Sigmoid colon (tissue), 7 donors: ENCODE measurements around the gene CAMK1D. TPM values are rescaled to one million over a fixed set of nuclear protein-coding genes. Genes with fewer than 3 reads are reported as not detected.
A peak's percentile ranks its signal among the peaks of the same experiment; 100 is the strongest.

Experiments
- DNase-seq: peaks from one replicate; pipeline ENCODE4 v3.0.0-alpha.2; 2019
- H3K27ac ChIP-seq, 4 donors: fragments of 200-600 bp; sonication (generic); one replicate each; pipeline ENCODE4 v1.5.1; 2016 to 2019; ENCODE audit warnings: mild to moderate bottlenecking in 1 of 4
- H3K27me3 ChIP-seq, 3 donors: fragments of 200-600 bp; sonication (generic); one replicate each; pipeline ENCODE4 v1.5.1; 2019; ENCODE audit warnings: mild to moderate bottlenecking in 1 of 3
- H3K36me3 ChIP-seq, 4 donors: fragments of 200-600 bp; sonication (generic); one replicate each; pipeline ENCODE4 v1.5.1; 2016 to 2019
- H3K4me1 ChIP-seq, 4 donors: fragments of 200-600 bp; sonication (generic); one replicate each; pipeline ENCODE4 v1.5.1; 2017 to 2019
- H3K4me3 ChIP-seq, 4 donors: fragments of 200-600 bp; sonication (generic); one replicate each; pipeline ENCODE4 v1.5.1; 2017 to 2019; ENCODE audit warnings: mild to moderate bottlenecking in 2 of 4, moderate library complexity in 1 of 4
- H3K9me3 ChIP-seq, 4 donors: fragments of 200-600 bp in 3 of 4; sonication (generic) in 3 of 4; one replicate each; pipeline versions ENCODE4 v1.5.1 to v1.6.1; 2013 to 2019
- CTCF ChIP-seq, 4 experiments: fragments of 450-650 bp in 3 of 4; fragments of 200-600 bp in 1 of 4; IDR thresholded peaks; one replicate each; pipeline ENCODE4 v1.5.1; 2016 to 2019; ENCODE audit warnings: antibody characterized with exemption in 4 of 4, mild to moderate bottlenecking in 3 of 4, moderate library complexity in 2 of 4
- EP300 ChIP-seq, 4 donors: sonication (generic); formaldehyde crosslinking; IDR thresholded peaks; one replicate each; pipeline ENCODE4 v1.6.1; 2017; ENCODE audit warnings: antibody characterized with exemption in 4 of 4
- POLR2A ChIP-seq, 2 donors: fragments of 450-650 bp; IDR thresholded peaks; one replicate each; pipeline ENCODE4 v1.6.1; 2016; ENCODE audit warnings: antibody characterized with exemption in 2 of 2, mild to moderate bottlenecking in 2 of 2, moderate library complexity in 2 of 2
- POLR2AphosphoS5 ChIP-seq, 4 donors: sonication (generic); formaldehyde crosslinking; IDR thresholded peaks; one replicate each; pipeline ENCODE4 v1.6.1; 2017; ENCODE audit warnings: antibody characterized with exemption in 4 of 4
- WGBS, 2 donors: extraction: QIAGEN DNeasy Blood & Tissue Kit; methylation state at CpG; one replicate each; pipeline ENCODE4 v1.1.7; 2013; 5-methylcytosine and 5-hydroxymethylcytosine counted together
- intact Hi-C: fragments of 100-400 bp; cut with DNase I; formaldehyde crosslinking; loops from one replicate; pipeline ENCODE4 v1.15.1; 2023
- polyA plus RNA-seq, 3 donors: library from polyadenylated mRNA; stranded (reverse); fragments of 200-250 nt; gene quantifications; one replicate each; pipeline ENCODE4 v1.2.3, GENCODE V29; 2013
- total RNA-seq, 4 donors: library from RNA; depleted of rRNA; stranded (reverse); fragments of >200 nt; gene quantifications; one replicate each; pipeline ENCODE4 v1.1.0, GENCODE V29; 2016
- donor health status: healthy with polysubstance abuse.
- donor health status: Bipolar disorder and iron deficiency.
- donor health status: healthy.

CAMK1D gene
- total and polyA plus RNA-seq, 7 donors = 7.2 to 11.5 (median 8.6) TPM

- intact Hi-C loops = no loop called here
- no peak for DNase-seq
- Histone ChIP-seq H3K9me3 (no peaks in the 10 kb centered on the region), H3K27ac (peak overlapping the region in 2 of 4 donors; percentile 13 to 55), H3K4me3 (no peak overlapping the region), H3K27me3 (no peaks in the 10 kb centered on the region), H3K36me3 (peaks cover 0 to 20% (median 4%) of the 10 kb centered on the region in 4 donors), H3K4me1 (peaks cover 0 to 42% (median 31%) of the 10 kb centered on the region in 4 donors)
- 81 to 90% methylated on average over 12 of the region's 12 CpGs for whole genome bisulfite sequencing, 2 donors
- TF ChIP-seq CTCF (IDR thresholded peaks at IDR 0.05) = no peak
- no peak for TF ChIP-seq EP300 (IDR thresholded peaks at IDR 0.05)
- no peak for TF ChIP-seq POLR2A (IDR thresholded peaks at IDR 0.05)
- TF ChIP-seq POLR2AphosphoS5 (IDR thresholded peaks at IDR 0.05) = no peak
Measured at GRCh38 chr10:12825260-12825849, 476.0 kb downstream of the CAMK1D start.

- Histone ChIP-seq H3K27ac (no peak overlapping the region), H3K4me3 (no peak overlapping the region), H3K9me3 (no peaks in the 10 kb centered on the region), H3K36me3 (peaks cover 0 to 22% (median 4%) of the 10 kb centered on the region in 4 donors), H3K4me1 (peaks cover 0 to 38% (median 26%) of the 10 kb centered on the region in 4 donors), H3K27me3 (no peaks in the 10 kb centered on the region)
- TF ChIP-seq EP300 (IDR thresholded peaks at IDR 0.05) = no peak
- TF ChIP-seq POLR2AphosphoS5 (IDR thresholded peaks at IDR 0.05) = no peak
- TF ChIP-seq POLR2A (IDR thresholded peaks at IDR 0.05) = no peak
- intact Hi-C loops = no loop called here
- 88 to 95% methylated on average over 6 of the region's 6 CpGs for WGBS, 2 donors
- no peak for DNase-seq
Measured at GRCh38 chr10:12826800-12827372, 477.5 kb downstream of the CAMK1D start.

GRCh38 chr10:12828736-12829135 is 479.4 kb downstream of the CAMK1D start:
- no peak for DNase-seq
- Histone ChIP-seq H3K4me3 (no peak overlapping the region), H3K9me3 (no peaks in the 10 kb centered on the region), H3K4me1 (peaks cover 0 to 20% (median 8%) of the 10 kb centered on the region in 4 donors), H3K36me3 (peaks cover 0 to 22% (median 4%) of the 10 kb centered on the region in 4 donors), H3K27ac (no peak overlapping the region), H3K27me3 (no peaks in the 10 kb centered on the region)
- 96 to 97% methylated on average over 16 of the region's 16 CpGs for WGBS, 2 donors
- intact Hi-C loops = no loop called here
- TF ChIP-seq EP300 (IDR thresholded peaks at IDR 0.05) (no peak), POLR2A (IDR thresholded peaks at IDR 0.05) (no peak)

- 82 to 96% methylated on average over 6 of the region's 6 CpGs for WGBS, 2 donors
- TF ChIP-seq CTCF (IDR thresholded peaks at IDR 0.05) (no peak), POLR2AphosphoS5 (IDR thresholded peaks at IDR 0.05) (no peak), EP300 (IDR thresholded peaks at IDR 0.05) (no peak), POLR2A (IDR thresholded peaks at IDR 0.05) (no peak)
- H3K36me3 ChIP-seq = peaks cover 0 to 22% (median 4%) of the 10 kb centered on the region in 4 donors
- H3K27ac ChIP-seq = no peak overlapping the region
- no peak overlapping the region for H3K4me3 ChIP-seq
- intact Hi-C loops = no loop called here
- H3K4me1 ChIP-seq = peaks cover 0 to 9% (median 3%) of the 10 kb centered on the region in 4 donors
- DNase-seq = no peak
- H3K9me3 ChIP-seq = no peaks in the 10 kb centered on the region
- H3K27me3 ChIP-seq = no peaks in the 10 kb centered on the region
Measured at GRCh38 chr10:12829831-12830390, 480.6 kb downstream of the CAMK1D start.

- H3K36me3 ChIP-seq = peaks cover 0 to 22% (median 0%) of the 10 kb centered on the region in 4 donors
- H3K9me3 ChIP-seq = no peaks in the 10 kb centered on the region
- intact Hi-C loops = no loop called here
- DNase-seq = no peak
- TF ChIP-seq EP300 (IDR thresholded peaks at IDR 0.05) (no peak), POLR2AphosphoS5 (IDR thresholded peaks at IDR 0.05) (no peak), CTCF (IDR thresholded peaks at IDR 0.05) (no peak), POLR2A (IDR thresholded peaks at IDR 0.05) (no peak)
- peaks cover 0 to 5% (median 0%) of the 10 kb centered on the region in 4 donors for H3K4me1 ChIP-seq
- no peak overlapping the region for H3K27ac ChIP-seq
- no peak overlapping the region for H3K4me3 ChIP-seq
- H3K27me3 ChIP-seq = no peaks in the 10 kb centered on the region
- 96 to 98% methylated on average over 10 of the region's 10 CpGs for WGBS, 2 donors
Measured at GRCh38 chr10:12832096-12832495, 482.7 kb downstream of the CAMK1D start.
